Gastroesophageal sphincter (tissue), 4 donors: ENCODE results near the gene TRIM56. TPM values are rescaled to one million over a fixed set of nuclear protein-coding genes. Genes with fewer than 3 reads are reported as not detected.
"Not testable (repeated sequence)": the region's sequence is repeated elsewhere in the genome, so short reads cannot be mapped to it uniquely, and the experiment has no call there.

Experiments used
- ATAC-seq: fragments of 150-250 bp; one replicate; pipeline ENCODE4 v1.9.1; 2016; ENCODE audit warnings: mild to moderate bottlenecking, moderate library complexity
- H3K27ac ChIP-seq, 4 donors: fragments of 200-600 bp; sonication (generic) in 3 of 4; 1 replicate in 3 of 4; 2 replicates in 1 of 4; pipeline ENCODE4 v1.5.1; 2016 to 2019
- H3K27me3 ChIP-seq: fragments of 200-600 bp; sonication (generic); one replicate; pipeline ENCODE4 v1.5.1; 2019
- H3K36me3 ChIP-seq, 2 donors: fragments of 200-600 bp; sonication (generic); one replicate each; pipeline ENCODE4 v1.5.1; 2019; ENCODE audit warnings: control low read depth in 1 of 2
- H3K4me1 ChIP-seq, 3 donors: fragments of 200-600 bp; sonication (generic); 1 replicate in 2 of 3; 2 replicates in 1 of 3; pipeline ENCODE4 v1.5.1; 2016 to 2019; ENCODE audit warnings: control low read depth in 2 of 3
- H3K4me3 ChIP-seq, 2 donors: fragments of 200-600 bp; sonication (generic); one replicate each; pipeline ENCODE4 v1.5.1; 2019; ENCODE audit warnings: mild to moderate bottlenecking in 1 of 2, moderate library complexity in 1 of 2
- H3K9me3 ChIP-seq, 3 donors: fragments of 200-600 bp; sonication (generic); one replicate each; pipeline ENCODE4 v1.5.1; 2017 to 2019; ENCODE audit warnings: control low read depth in 2 of 3
- CTCF ChIP-seq, 4 experiments: fragments of 200-600 bp in 2 of 4; fragments of 450-650 bp in 2 of 4; sonication (generic) in 1 of 4; IDR thresholded peaks; one replicate each; pipeline ENCODE4 v1.5.1; 2017 to 2019; ENCODE audit warnings: antibody characterized with exemption in 4 of 4, mild to moderate bottlenecking in 2 of 4, moderate library complexity in 2 of 4
- EP300 ChIP-seq: sonication (generic); formaldehyde crosslinking; IDR thresholded peaks from one replicate; pipeline ENCODE4 v1.6.1; 2017; ENCODE audit warnings: antibody characterized with exemption, mild to moderate bottlenecking
- POLR2A ChIP-seq, 2 donors: fragments of 450-650 bp; IDR thresholded peaks; one replicate each; pipeline ENCODE4 v1.6.1; 2017; ENCODE audit warnings: antibody characterized with exemption in 2 of 2, mild to moderate bottlenecking in 2 of 2, moderate library complexity in 1 of 2
- POLR2AphosphoS5 ChIP-seq: sonication (generic); formaldehyde crosslinking; IDR thresholded peaks from one replicate; pipeline ENCODE4 v1.6.1; 2017; ENCODE audit warnings: antibody characterized with exemption
- WGBS, 2 donors: methylation state at CpG; one replicate each; pipeline ENCODE4 v1.1.5; 2018; ENCODE audit warnings: low coverage in 1 of 2; 5-methylcytosine and 5-hydroxymethylcytosine counted together
- total RNA-seq, 4 donors: library from RNA; depleted of rRNA; stranded (reverse); fragments of >200 nt; gene quantifications; one replicate each; pipeline ENCODE4 v1.1.0, GENCODE V29; 2016

The TRIM56 gene
- total RNA-seq, 4 donors from 2014 or later: 15.0 to 26.4 (median 23.0) TPM

DNA sequence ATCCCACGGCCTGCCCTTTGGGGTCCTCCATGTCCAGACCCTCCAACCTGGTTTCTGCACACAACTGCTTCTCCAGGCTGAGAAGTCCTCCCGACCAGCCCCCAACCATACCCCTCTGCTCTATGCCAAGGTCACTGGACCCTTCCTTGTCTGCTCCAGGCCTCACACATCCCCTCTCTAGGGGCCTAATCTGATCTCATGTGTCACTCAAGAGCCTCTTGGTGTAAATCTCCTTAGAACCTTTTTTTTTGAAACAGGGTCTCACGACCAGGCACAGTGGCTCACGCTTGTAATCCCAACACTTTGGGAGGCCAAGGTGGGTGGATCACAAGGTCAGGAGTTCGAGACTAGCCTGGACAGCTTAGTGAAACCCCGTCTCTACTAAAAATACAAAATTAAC lies 24.1 kb downstream of the TRIM56 start:
- no peak for ATAC-seq
- H3K4me3 ChIP-seq: no peak overlapping the region
- no peak for TF ChIP-seq POLR2A (IDR thresholded peaks at IDR 0.05)
- TF ChIP-seq CTCF (IDR thresholded peaks at IDR 0.05): no peak
- TF ChIP-seq EP300: no peak
- TF ChIP-seq POLR2AphosphoS5: no peak
- no peaks in the 10 kb centered on the region for H3K27me3 ChIP-seq
- peaks cover 0 to 22% (median 0%) of the 10 kb centered on the region in 3 donors for H3K4me1 ChIP-seq
- no peak overlapping the region for H3K27ac ChIP-seq
- WGBS, 2 donors: 67 to 100% methylated on average over 2 to 3 of the region's 6 CpGs
- H3K36me3 ChIP-seq: no peaks in the 10 kb centered on the region
- H3K9me3 ChIP-seq: no peaks in the 10 kb centered on the region

GRCh38 chr7:101111261-101111660 lies 26.0 kb downstream of the TRIM56 start:
- Histone ChIP-seq H3K4me3 (no peak overlapping the region), H3K27me3 (no peaks in the 10 kb centered on the region), H3K36me3 (no peaks in the 10 kb centered on the region), H3K27ac (peak overlapping the region in 3 of 4 donors; percentile 59 to 66 (median 63)), H3K9me3 (no peaks in the 10 kb centered on the region), H3K4me1 (peaks cover 0 to 22% (median 0%) of the 10 kb centered on the region in 3 donors)
- no peak for ATAC-seq
- whole genome bisulfite sequencing, 2 donors: 80 to 88% methylated on average over 1 to 3 of the region's 5 CpGs
- TF ChIP-seq EP300: no peak
- no peak for TF ChIP-seq POLR2A (IDR thresholded peaks at IDR 0.05)
- no peak for TF ChIP-seq CTCF (IDR thresholded peaks at IDR 0.05)
- TF ChIP-seq POLR2AphosphoS5: no peak

- H3K4me1 ChIP-seq: peaks cover 0 to 22% (median 0%) of the 10 kb centered on the region in 3 donors
- H3K9me3 ChIP-seq: no peaks in the 10 kb centered on the region
- H3K27me3 ChIP-seq: no peaks in the 10 kb centered on the region
- H3K4me3 ChIP-seq: no peak overlapping the region
- peak; percentile 59 for TF ChIP-seq POLR2AphosphoS5
- no peak for TF ChIP-seq CTCF (IDR thresholded peaks at IDR 0.05)
- TF ChIP-seq POLR2A (IDR thresholded peaks at IDR 0.05): no peak
- no peak for TF ChIP-seq EP300
- ATAC-seq: peak; percentile 63
- no peaks in the 10 kb centered on the region for H3K36me3 ChIP-seq
- WGBS, 2 donors: 42 to 81% methylated on average over 5 to 8 of the region's 11 CpGs
- peak overlapping the region in 3 of 4 donors; percentile 59 to 66 (median 63) for H3K27ac ChIP-seq
Measured at GRCh38 chr7:101112233-101112632, 27.0 kb downstream of the TRIM56 start.

GRCh38 chr7:101113140-101113539 lies 27.9 kb downstream of the TRIM56 start:
- Histone ChIP-seq H3K4me1 (peaks cover 0 to 19% (median 0%) of the 10 kb centered on the region in 3 donors), H3K27ac (peak overlapping the region in 2 of 4 donors; percentile 63 to 66)
- WGBS, 2 donors: 97% methylated on average over 7 of the region's 7 CpGs; no CpG with 5 or more reads in 1 of the 2 donors
- not testable (repeated sequence) for H3K9me3 ChIP-seq, H3K4me3 ChIP-seq, ATAC-seq, H3K36me3 ChIP-seq, H3K27me3 ChIP-seq

- H3K4me1 ChIP-seq: peaks cover 0 to 12% (median 0%) of the 10 kb centered on the region in 3 donors
- TF ChIP-seq POLR2A (IDR thresholded peaks at IDR 0.05) (no peak), CTCF (IDR thresholded peaks at IDR 0.05) (no peak), POLR2AphosphoS5 (no peak), EP300 (no peak)
- no peak for ATAC-seq
- no peaks in the 10 kb centered on the region for H3K36me3 ChIP-seq
- 86% methylated on average over 11 of the region's 11 CpGs; no CpG with 5 or more reads in 1 of the 2 donors for WGBS, 2 donors
- H3K27me3 ChIP-seq: no peaks in the 10 kb centered on the region
- H3K27ac ChIP-seq: no peak overlapping the region
- no peaks in the 10 kb centered on the region for H3K9me3 ChIP-seq
- no peak overlapping the region for H3K4me3 ChIP-seq
Measured at GRCh38 chr7:101113836-101114235, 28.6 kb downstream of the TRIM56 start.
